Measurements from ENCODE around the gene SLC25A29. TPM values are rescaled to one million over a fixed set of nuclear protein-coding genes. Genes with fewer than 3 reads are reported as not detected.
A peak's percentile ranks its signal among the peaks of the same experiment; 100 is the strongest.

SLC25A29 gene
- total and polyA plus RNA-seq, 2 of the 4 experiments (the other 2 are of a cell fraction), result 6.5 to 37.7 TPM

GRCh38 chr14:100307766-100308426 lies 1.7 kb upstream of the SLC25A29 start:
- Histone ChIP-seq H3K18ac (ENCODE audit: low read depth, low read length) (peak overlapping the region; percentile 15), H3K4me1 (ENCODE audit: control insufficient read depth, insufficient read depth, low read length) (peaks cover 15% of the 10 kb centered on the region; the same call in 1 of the 2 replicates), H3K23ac (ENCODE audit: low read depth, low read length) (peak overlapping the region; percentile 89), H2BK15ac (ENCODE audit: low read depth, low read length) (0 out of 3 replicates have a peak overlapping the region, but pooled peaks have one; percentile 41), H3K79me1 (ENCODE audit: low read depth in 1 of 2, low read length in 2 of 2) (peaks cover 12 to 50% of the 10 kb centered on the region in 2 experiments), H3K27ac (ENCODE audit: insufficient read depth, low read length) (peak overlapping the region; percentile 88), H2AK9ac (replicated peaks; ENCODE audit: low read depth, low read length, poor library complexity) (peak overlapping the region; percentile 98), H2AK5ac (ENCODE audit: low read depth, low read length) (peak overlapping the region; percentile 76), H3K14ac (replicated peaks; ENCODE audit: low read depth, low read length) (peak overlapping the region; percentile 90), H3K9me3 (ENCODE audit: control insufficient read depth, insufficient read depth, low read length) (no peaks in the 10 kb centered on the region), H2AFZ (replicated peaks; ENCODE audit: low read length, poor library complexity) (peak overlapping the region; percentile 98), H3K4ac (ENCODE audit: low read depth, low read length) (peak overlapping the region; percentile 79), H3K4me3 (ENCODE audit: insufficient read depth, low read depth, low read length) (peak overlapping the region; percentile 88), H3K4me2 (ENCODE audit: low read depth, low read length) (peak overlapping the region; percentile 94), H3K56ac (ENCODE audit: extremely low read depth, insufficient read depth, low read length) (no peak overlapping the region), H3K9me1 (ENCODE audit: insufficient read depth, low read length) (peaks cover 4% of the 10 kb centered on the region), H4K91ac (ENCODE audit: insufficient read depth, low read depth, low read length) (peak overlapping the region; percentile 79), H4K20me1 (ENCODE audit: insufficient read depth, low read length) (peaks cover 25% of the 10 kb centered on the region), H3K36me3 (ENCODE audit: control insufficient read depth, insufficient read depth, low read length) (peaks cover 7% of the 10 kb centered on the region; the same call in 1 of the 2 replicates), H3K9ac (ENCODE audit: low read depth, low read length) (peak overlapping the region; percentile 92), H4K5ac (ENCODE audit: low read depth, low read length) (peak overlapping the region; percentile 90), H2BK120ac (ENCODE audit: low read depth, low read length) (no peak overlapping the region), H4K8ac (ENCODE audit: low read depth in 2 of 2, low read length in 2 of 2) (peak overlapping the region; percentile 79 to 82), H3K27me3 (ENCODE audit: control insufficient read depth, insufficient read depth, low read length) (no peaks in the 10 kb centered on the region), H2BK20ac (ENCODE audit: low read depth, low read length) (no peak overlapping the region), H2BK5ac (ENCODE audit: low read depth, low read length, poor library complexity, severe bottlenecking) (no peak overlapping the region)
- ChIA-PET CTCF (no interaction called here), POLR2A (ENCODE audit: unreplicated experiment) (no interaction called here)
- intact Hi-C loops (cut with micrococcal nuclease), result loop anchor here (2.0 to 5.0 kb wide), 3 partner anchors 34 to 69 kb away; partner anchors contain the start of gene WDR25
- no TSS peak for BruUV-seq (replicated peaks)
- no peak for TF ChIP-seq RAD21 (IDR thresholded peaks at IDR 0.05; ENCODE audit: low read length)
- no peak for TF ChIP-seq RFX5 (IDR thresholded peaks at IDR 0.05; ENCODE audit: low read depth, low read length)
- TF ChIP-seq FOS (IDR thresholded peaks at IDR 0.05; ENCODE audit: low read depth, low read length), result no peak
- TF ChIP-seq BHLHE40 (IDR thresholded peaks at IDR 0.05; ENCODE audit: low read depth, low read length), result no peak
- TF ChIP-seq CHD1 (IDR thresholded peaks at IDR 0.05; ENCODE audit: low read depth, low read length), result no peak
- no peak for TF ChIP-seq MAFK (IDR thresholded peaks at IDR 0.05; ENCODE audit: low read depth, low read length)
- TF ChIP-seq MXI1 (IDR thresholded peaks at IDR 0.05; ENCODE audit: borderline replicate concordance, low read depth, low read length), result no peak
- TF ChIP-seq SMC3 (IDR thresholded peaks at IDR 0.05; ENCODE audit: low read depth, low read length), result no peak
- TF ChIP-seq MAZ (IDR thresholded peaks at IDR 0.05; ENCODE audit: borderline replicate concordance, low read depth, low read length), result no peak
- dilution Hi-C loops (cut with HindIII; ENCODE audit: low sequenced_read_pairs, unreplicated experiment), result no loop called here
- DNase-seq (no peak), ATAC-seq (ENCODE audit: low read depth) (no peak)
- WGBS, 2 experiments (ENCODE audit: extremely low coverage in 2 of 2, insufficient read length in 1 of 2), result 100% methylated on average over 2 of the region's 5 CpGs; no CpG with 5 or more reads in 1 of the 2 experiments
- in situ Hi-C loops (cut with MboI; ENCODE audit: low sequenced_read_pairs), result no loop called here

Data from IMR-90 (cell line).